ENCODE measurements around the gene SNAPC2. TPM values are rescaled to one million over a fixed set of nuclear protein-coding genes. Genes with fewer than 3 reads are reported as not detected.
"Not testable (repeated sequence)": the region's sequence is repeated elsewhere in the genome, so short reads cannot be mapped to it uniquely, and the experiment has no call there.

SNAPC2 gene
- total RNA-seq, 1 experiment from 2014 or later = 25.5 TPM

GRCh38 chr19:7927605-7928333 is 7.6 kb downstream of the SNAPC2 start:
- H3K4me3 ChIP-seq (ENCODE audit: insufficient read depth, low read depth, low read length) = no peak overlapping the region
- no peaks in the 10 kb centered on the region for H3K27me3 ChIP-seq (ENCODE audit: control insufficient read depth, insufficient read depth, low read length)
- H3K36me3 ChIP-seq (replicated peaks; ENCODE audit: control insufficient read depth, insufficient read depth, low read length) = peaks cover 10% of the 10 kb centered on the region
- DNase-seq = peak; percentile 43

GRCh38 chr19:7928334-7928706 is 8.2 kb downstream of the SNAPC2 start:
- DNase-seq = no peak
- peaks cover 13% of the 10 kb centered on the region for H3K36me3 ChIP-seq (replicated peaks; ENCODE audit: control insufficient read depth, insufficient read depth, low read length)
- no peaks in the 10 kb centered on the region for H3K27me3 ChIP-seq (ENCODE audit: control insufficient read depth, insufficient read depth, low read length)
- no peak overlapping the region for H3K4me3 ChIP-seq (ENCODE audit: insufficient read depth, low read depth, low read length)

- DNase-seq = peak; percentile 96
- Histone ChIP-seq H3K27me3 (ENCODE audit: control insufficient read depth, insufficient read depth, low read length) (no peaks in the 10 kb centered on the region), H3K4me3 (ENCODE audit: insufficient read depth, low read depth, low read length) (no peak overlapping the region), H3K36me3 (replicated peaks; ENCODE audit: control insufficient read depth, insufficient read depth, low read length) (peaks cover 16% of the 10 kb centered on the region)
Observed at GRCh38 chr19:7928741-7929701, 8.9 kb downstream of the SNAPC2 start.

DNA sequence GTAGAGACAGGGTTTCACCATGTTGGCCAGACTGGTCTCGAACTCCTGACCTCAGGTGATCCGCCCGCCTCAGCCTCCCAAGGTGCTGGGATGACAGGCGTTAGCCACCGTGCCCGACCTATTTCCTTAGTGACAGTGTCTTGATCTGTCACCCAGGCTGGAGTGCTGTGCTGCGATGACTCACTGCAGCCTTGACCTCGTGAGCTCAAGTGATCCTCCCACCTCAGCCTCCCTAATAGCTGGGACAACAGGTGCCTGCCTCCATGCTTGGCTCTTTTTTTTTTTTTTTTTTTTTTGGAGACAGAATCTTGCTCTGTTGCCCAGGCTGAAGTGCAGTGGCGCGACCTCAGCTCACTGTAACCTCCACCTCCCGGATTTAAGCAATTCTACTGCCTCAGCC is 9.9 kb downstream of the SNAPC2 start:
- not testable (repeated sequence) for DNase-seq

GRCh38 chr19:7930765-7931164 is 10.6 kb downstream of the SNAPC2 start:
- H3K36me3 ChIP-seq (replicated peaks; ENCODE audit: control insufficient read depth, insufficient read depth, low read length) = peaks cover 22% of the 10 kb centered on the region
- H3K27me3 ChIP-seq (ENCODE audit: control insufficient read depth, insufficient read depth, low read length) = no peaks in the 10 kb centered on the region
- H3K4me3 ChIP-seq (ENCODE audit: insufficient read depth, low read depth, low read length) = no peak overlapping the region
- DNase-seq = peak; percentile 20

More for the DNA sequence above, 9.9 kb downstream of the SNAPC2 start:
- H3K4me3 ChIP-seq (ENCODE audit: insufficient read depth, low read depth, low read length); H3K27me3 ChIP-seq (ENCODE audit: control insufficient read depth, insufficient read depth, low read length): not testable (repeated sequence)
- H3K36me3 ChIP-seq (replicated peaks; ENCODE audit: control insufficient read depth, insufficient read depth, low read length) = peaks cover 16% of the 10 kb centered on the region

- Histone ChIP-seq H3K27me3 (ENCODE audit: control insufficient read depth, insufficient read depth, low read length) (no peaks in the 10 kb centered on the region), H3K4me3 (ENCODE audit: insufficient read depth, low read depth, low read length) (no peak overlapping the region), H3K36me3 (replicated peaks; ENCODE audit: control insufficient read depth, insufficient read depth, low read length) (peaks cover 22% of the 10 kb centered on the region)
- no peak for DNase-seq
Observed at GRCh38 chr19:7931221-7932061, 11.3 kb downstream of the SNAPC2 start.

- peaks cover 26% of the 10 kb centered on the region for H3K36me3 ChIP-seq (replicated peaks; ENCODE audit: control insufficient read depth, insufficient read depth, low read length)
- DNase-seq = peak; percentile 30
- no peak overlapping the region for H3K4me3 ChIP-seq (ENCODE audit: insufficient read depth, low read depth, low read length)
- H3K27me3 ChIP-seq (ENCODE audit: control insufficient read depth, insufficient read depth, low read length) = no peaks in the 10 kb centered on the region
Observed at GRCh38 chr19:7932276-7932929, 12.3 kb downstream of the SNAPC2 start.

- Histone ChIP-seq H3K4me3 (ENCODE audit: insufficient read depth, low read depth, low read length) (no peak overlapping the region), H3K36me3 (replicated peaks; ENCODE audit: control insufficient read depth, insufficient read depth, low read length) (peaks cover 30% of the 10 kb centered on the region), H3K27me3 (ENCODE audit: control insufficient read depth, insufficient read depth, low read length) (no peaks in the 10 kb centered on the region)
- DNase-seq = peak; percentile 30
Observed at GRCh38 chr19:7932930-7933300, 12.8 kb downstream of the SNAPC2 start.

DNA sequence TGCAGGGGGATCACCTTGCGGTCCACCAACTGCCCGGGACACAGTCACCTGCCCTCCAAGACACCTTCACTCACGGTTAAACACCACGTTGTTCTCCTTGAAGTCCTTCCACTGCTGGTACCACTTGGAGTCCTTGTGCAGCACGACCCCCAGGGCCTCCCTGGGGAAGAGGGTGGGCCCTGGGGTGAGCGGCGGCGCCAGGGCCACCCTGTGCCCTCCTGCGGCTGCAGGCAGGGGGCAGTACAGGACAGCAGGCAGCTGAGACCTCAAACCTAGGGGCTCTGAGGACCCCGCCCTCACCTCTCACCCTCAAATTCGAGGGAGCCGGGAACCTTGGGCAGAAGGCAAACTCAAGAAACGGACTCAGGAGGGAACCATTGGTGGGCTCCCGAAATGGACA is 13.3 kb downstream of the SNAPC2 start:
- H3K27me3 ChIP-seq (ENCODE audit: control insufficient read depth, insufficient read depth, low read length) = no peaks in the 10 kb centered on the region
- DNase-seq = peak; percentile 80
- H3K36me3 ChIP-seq (replicated peaks; ENCODE audit: control insufficient read depth, insufficient read depth, low read length) = peaks cover 30% of the 10 kb centered on the region
- H3K4me3 ChIP-seq (ENCODE audit: insufficient read depth, low read depth, low read length) = no peak overlapping the region

GRCh38 chr19:7933828-7934725 is 13.9 kb downstream of the SNAPC2 start:
- H3K4me3 ChIP-seq (ENCODE audit: insufficient read depth, low read depth, low read length) = no peak overlapping the region
- peaks cover 30% of the 10 kb centered on the region for H3K36me3 ChIP-seq (replicated peaks; ENCODE audit: control insufficient read depth, insufficient read depth, low read length)
- H3K27me3 ChIP-seq (ENCODE audit: control insufficient read depth, insufficient read depth, low read length) = no peaks in the 10 kb centered on the region
- DNase-seq = peak; percentile 45

- no peaks in the 10 kb centered on the region for H3K27me3 ChIP-seq (ENCODE audit: control insufficient read depth, insufficient read depth, low read length)
- DNase-seq = no peak
- peaks cover 30% of the 10 kb centered on the region for H3K36me3 ChIP-seq (replicated peaks; ENCODE audit: control insufficient read depth, insufficient read depth, low read length)
- H3K4me3 ChIP-seq (ENCODE audit: insufficient read depth, low read depth, low read length) = no peak overlapping the region
Observed at GRCh38 chr19:7934766-7935165, 14.6 kb downstream of the SNAPC2 start.

- Histone ChIP-seq H3K27me3 (ENCODE audit: control insufficient read depth, insufficient read depth, low read length) (no peaks in the 10 kb centered on the region), H3K4me3 (ENCODE audit: insufficient read depth, low read depth, low read length) (no peak overlapping the region), H3K36me3 (replicated peaks; ENCODE audit: control insufficient read depth, insufficient read depth, low read length) (peaks cover 16% of the 10 kb centered on the region)
- no peak for DNase-seq
Observed at GRCh38 chr19:7940841-7941240, 20.7 kb downstream of the SNAPC2 start.

- Histone ChIP-seq H3K4me3 (ENCODE audit: insufficient read depth, low read depth, low read length) (no peak overlapping the region), H3K27me3 (ENCODE audit: control insufficient read depth, insufficient read depth, low read length) (no peaks in the 10 kb centered on the region), H3K36me3 (replicated peaks; ENCODE audit: control insufficient read depth, insufficient read depth, low read length) (peaks cover 14% of the 10 kb centered on the region)
- DNase-seq = no peak
Observed at GRCh38 chr19:7941895-7942596, 21.9 kb downstream of the SNAPC2 start.

All from H7 (cell line).